ENCODE results near the gene ZSCAN1. TPM values are rescaled to one million over a fixed set of nuclear protein-coding genes. Genes with fewer than 3 reads are reported as not detected.

Gene ZSCAN1
- total and polyA plus RNA-seq, 10 of the 15 experiments (the other 5 are each of a cell fraction or from before 2014, with no cell fraction given): not detected

DNA sequence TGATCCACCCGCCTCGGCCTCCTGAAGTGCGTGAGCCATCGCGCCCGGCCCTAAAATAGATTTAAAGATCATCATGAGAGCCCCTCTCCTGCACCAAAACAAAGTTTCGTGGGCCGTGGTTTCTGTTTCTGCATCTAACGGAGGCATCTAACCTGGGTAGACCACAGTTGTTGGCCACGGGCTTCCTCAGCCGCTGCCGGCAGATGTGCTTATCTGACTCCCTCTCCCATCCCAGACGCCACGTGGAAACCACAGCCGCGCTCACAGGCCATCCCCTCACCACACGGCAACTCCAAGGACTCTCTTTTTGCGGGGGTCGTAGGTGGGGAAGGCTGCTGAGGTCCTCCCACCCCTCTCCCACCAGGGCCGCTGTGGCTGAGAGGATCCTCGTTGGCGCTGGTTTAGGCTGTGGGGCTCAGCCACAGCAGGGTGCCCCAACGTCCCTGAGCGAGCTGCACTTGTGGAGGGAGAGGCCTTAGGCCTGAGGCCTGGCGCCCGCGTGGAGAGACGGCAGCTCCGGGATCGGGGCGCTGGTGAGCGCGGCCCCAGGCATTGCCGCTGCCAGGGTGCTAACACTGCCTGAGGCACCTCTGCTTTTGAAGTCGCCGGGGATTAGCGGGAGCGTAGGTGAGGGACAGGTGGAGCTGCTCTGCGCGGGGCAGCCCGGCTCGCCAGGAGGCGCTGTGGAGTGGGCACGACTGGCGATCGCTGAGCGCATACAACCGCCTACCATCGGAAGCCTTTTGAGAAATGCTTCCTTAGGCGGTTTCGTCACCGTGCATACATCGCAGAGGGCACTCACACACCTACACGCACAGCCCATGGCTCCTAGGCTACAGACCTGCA is 8.9 kb downstream of the ZSCAN1 start:
- ChIA-PET CTCF (no interaction called here), POLR2A (no interaction called here), SMC1A (ENCODE audit: uncharacterized antibody, unreplicated experiment) (no interaction called here), RAD21 (ENCODE audit: unreplicated experiment) (no interaction called here)
- H3K9ac ChIP-seq (ENCODE audit: control insufficient read depth, insufficient read depth, low read length): no peak overlapping the region
- H3K27ac ChIP-seq (ENCODE audit: control insufficient read depth, insufficient read depth): no peak overlapping the region
- no peak overlapping the region for H3K4me2 ChIP-seq (ENCODE audit: control insufficient read depth, insufficient read depth)
- no peaks in the 10 kb centered on the region for H4K20me1 ChIP-seq (ENCODE audit: control insufficient read depth, insufficient read depth)
- no peak overlapping the region for H3K4me3 ChIP-seq
- no peak for ATAC-seq
- WGBS (ENCODE audit: insufficient coverage, insufficient replicate concordance, low lambda C conversion rate, missing lambda C conversion rate): 72% methylated on average over 49 of the region's 54 CpGs
- intact Hi-C loops (cut with micrococcal nuclease; ENCODE audit: unreplicated experiment): no loop called here
- no peak for FAIRE-seq
- H3K27me3 ChIP-seq (replicated peaks in 1 of 2; ENCODE audit: control insufficient read depth in 2 of 2, insufficient read depth in 2 of 2, low read length in 1 of 2): no peaks in the 10 kb centered on the region
- no peaks in the 10 kb centered on the region for H3K36me3 ChIP-seq (ENCODE audit: control insufficient read depth in 2 of 2, insufficient read depth in 2 of 2, low read length in 1 of 2)
- peaks cover 5% of the 10 kb centered on the region; the same call in 2 of the 3 replicates for H3K9me3 ChIP-seq (replicated peaks; ENCODE audit: control insufficient read depth, insufficient read depth, low read length)
- H3K4me1 ChIP-seq (ENCODE audit: control insufficient read depth, insufficient read depth, low read length): no peaks in the 10 kb centered on the region
- DNase-seq (ENCODE audit: low read depth, low spot score): no peak
- no peaks in the 10 kb centered on the region for H3K79me2 ChIP-seq (ENCODE audit: control insufficient read depth, insufficient read depth, low read length)
- TF ChIP-seq MXI1 (IDR thresholded peaks at IDR 0.05; ENCODE audit: low read depth, low read length): no peak
- no peak for TF ChIP-seq BHLHE40 (IDR thresholded peaks at IDR 0.05; ENCODE audit: borderline replicate concordance in 1 of 2, low read depth in 2 of 2, low read length in 1 of 2)
- no peak for TF ChIP-seq CBFB (IDR thresholded peaks at IDR 0.05; ENCODE audit: low read depth)
- TF ChIP-seq TCF3 (IDR thresholded peaks at IDR 0.05; ENCODE audit: borderline replicate concordance, insufficient read depth, low read depth, low read length): no peak
- no peak for TF ChIP-seq ESRRA (IDR thresholded peaks at IDR 0.05; ENCODE audit: low read length)
- TF ChIP-seq BCL11A (IDR thresholded peaks at IDR 0.05; ENCODE audit: low read depth, low read length): no peak
- TF ChIP-seq, protein P1, sequence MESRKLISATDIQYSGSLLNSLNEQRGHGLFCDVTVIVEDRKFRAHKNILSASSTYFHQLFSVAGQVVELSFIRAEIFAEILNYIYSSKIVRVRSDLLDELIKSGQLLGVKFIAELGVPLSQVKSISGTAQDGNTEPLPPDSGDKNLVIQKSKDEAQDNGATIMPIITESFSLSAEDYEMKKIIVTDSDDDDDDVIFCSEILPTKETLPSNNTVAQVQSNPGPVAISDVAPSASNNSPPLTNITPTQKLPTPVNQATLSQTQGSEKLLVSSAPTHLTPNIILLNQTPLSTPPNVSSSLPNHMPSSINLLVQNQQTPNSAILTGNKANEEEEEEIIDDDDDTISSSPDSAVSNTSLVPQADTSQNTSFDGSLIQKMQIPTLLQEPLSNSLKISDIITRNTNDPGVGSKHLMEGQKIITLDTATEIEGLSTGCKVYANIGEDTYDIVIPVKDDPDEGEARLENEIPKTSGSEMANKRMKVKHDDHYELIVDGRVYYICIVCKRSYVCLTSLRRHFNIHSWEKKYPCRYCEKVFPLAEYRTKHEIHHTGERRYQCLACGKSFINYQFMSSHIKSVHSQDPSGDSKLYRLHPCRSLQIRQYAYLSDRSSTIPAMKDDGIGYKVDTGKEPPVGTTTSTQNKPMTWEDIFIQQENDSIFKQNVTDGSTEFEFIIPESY (IDR thresholded peaks at IDR 0.05): no peak
- no peak for TF ChIP-seq SIN3A (IDR thresholded peaks at IDR 0.05; ENCODE audit: low read depth, low read length)
- no peak for TF ChIP-seq RAD21 (IDR thresholded peaks at IDR 0.05; ENCODE audit: insufficient read depth, low read depth, low read length)
- TF ChIP-seq SREBF1 (IDR thresholded peaks at IDR 0.05; ENCODE audit: low read length): no peak
- TF ChIP-seq ZNF384 (IDR thresholded peaks at IDR 0.05; ENCODE audit: borderline replicate concordance, low read depth, low read length): no peak
- no peak for TF ChIP-seq EP300 (IDR thresholded peaks at IDR 0.05; ENCODE audit: borderline replicate concordance in 1 of 2, control insufficient read depth in 1 of 2, low read depth in 2 of 2, low read length in 2 of 2)
- TF ChIP-seq MEF2A (IDR thresholded peaks at IDR 0.05; ENCODE audit: insufficient read depth, low read depth, low read length): no peak
- no peak for TF ChIP-seq NFXL1 (IDR thresholded peaks at IDR 0.05; ENCODE audit: borderline replicate concordance)
- TF ChIP-seq FOXM1 (IDR thresholded peaks at IDR 0.05; ENCODE audit: low read depth, low read length): no peak
- TF ChIP-seq, protein P2, sequence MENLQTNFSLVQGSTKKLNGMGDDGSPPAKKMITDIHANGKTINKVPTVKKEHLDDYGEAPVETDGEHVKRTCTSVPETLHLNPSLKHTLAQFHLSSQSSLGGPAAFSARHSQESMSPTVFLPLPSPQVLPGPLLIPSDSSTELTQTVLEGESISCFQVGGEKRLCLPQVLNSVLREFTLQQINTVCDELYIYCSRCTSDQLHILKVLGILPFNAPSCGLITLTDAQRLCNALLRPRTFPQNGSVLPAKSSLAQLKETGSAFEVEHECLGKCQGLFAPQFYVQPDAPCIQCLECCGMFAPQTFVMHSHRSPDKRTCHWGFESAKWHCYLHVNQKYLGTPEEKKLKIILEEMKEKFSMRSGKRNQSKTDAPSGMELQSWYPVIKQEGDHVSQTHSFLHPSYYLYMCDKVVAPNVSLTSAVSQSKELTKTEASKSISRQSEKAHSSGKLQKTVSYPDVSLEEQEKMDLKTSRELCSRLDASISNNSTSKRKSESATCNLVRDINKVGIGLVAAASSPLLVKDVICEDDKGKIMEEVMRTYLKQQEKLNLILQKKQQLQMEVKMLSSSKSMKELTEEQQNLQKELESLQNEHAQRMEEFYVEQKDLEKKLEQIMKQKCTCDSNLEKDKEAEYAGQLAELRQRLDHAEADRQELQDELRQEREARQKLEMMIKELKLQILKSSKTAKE (IDR thresholded peaks at IDR 0.05; ENCODE audit: low read depth, poor library complexity, severe bottlenecking): no peak
- no peak overlapping the region for H2AFZ ChIP-seq (ENCODE audit: control insufficient read depth, low read depth, low read length)
- in situ Hi-C loops (cut with MboI): no loop called here
- BruUV-seq (replicated peaks): no TSS peak

All from GM12878 (cell line).